G401.6 (cell line): ENCODE results near the gene SCTR.
A peak's percentile ranks its signal among the peaks of the same experiment; 100 is the strongest.
"Not testable (repeated sequence)": the region's sequence is repeated elsewhere in the genome, so short reads cannot be mapped to it uniquely, and the experiment has no call there.

Source experiments
- FAIRE-seq: peaks from 2 replicates; lab custom pipeline; 2012; peaks lifted over from hg19 to GRCh38; lab: Jason Lieb, UNC

SCTR gene

GRCh38 chr2:119407430-119408220 lies 116.7 kb downstream of the SCTR start:
- peak; percentile 74 for FAIRE-seq

DNA sequence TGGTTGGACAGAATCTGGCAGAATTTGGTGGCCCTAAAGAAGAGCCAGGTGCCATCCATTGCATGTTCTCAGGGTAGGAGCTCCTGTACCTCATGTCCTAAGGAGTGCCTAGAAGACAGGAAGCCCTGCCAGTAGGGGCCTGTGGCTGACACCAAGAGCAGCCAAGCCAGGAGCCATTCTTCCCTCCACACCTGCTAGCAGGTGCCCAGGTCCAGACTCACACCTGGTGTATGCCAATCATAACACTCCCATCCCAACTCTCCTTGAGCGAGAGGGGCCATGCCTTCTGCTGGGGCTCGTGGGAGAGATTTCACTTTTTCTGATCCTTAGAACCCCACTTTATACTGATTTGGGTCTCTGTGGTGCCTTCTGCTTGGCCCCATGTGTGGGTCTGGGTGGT lies 119.1 kb downstream of the SCTR start:
- no peak for FAIRE-seq

DNA sequence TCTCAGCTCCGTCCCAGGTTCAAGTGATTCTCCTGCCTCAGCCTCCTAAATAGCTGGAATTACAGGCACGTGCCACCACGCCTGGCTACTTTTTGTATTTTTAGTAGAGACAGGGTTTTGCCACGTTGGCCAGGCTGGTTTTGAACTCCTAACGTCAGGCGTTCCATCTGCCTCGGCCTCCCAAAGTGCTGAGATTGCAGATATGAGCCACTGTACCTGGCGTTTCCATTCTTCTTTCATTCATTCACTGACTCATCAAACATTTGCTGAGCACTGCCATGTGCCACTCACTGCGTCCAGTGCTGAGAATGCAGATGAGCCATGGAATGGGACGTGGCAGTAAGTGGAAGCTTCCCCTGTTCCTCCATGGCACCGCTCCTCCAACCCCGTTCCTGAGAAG lies 120.7 kb downstream of the SCTR start:
- FAIRE-seq = not testable (repeated sequence)

- FAIRE-seq = no peak
Measured at GRCh38 chr2:119402645-119403560, 121.4 kb downstream of the SCTR start.

DNA sequence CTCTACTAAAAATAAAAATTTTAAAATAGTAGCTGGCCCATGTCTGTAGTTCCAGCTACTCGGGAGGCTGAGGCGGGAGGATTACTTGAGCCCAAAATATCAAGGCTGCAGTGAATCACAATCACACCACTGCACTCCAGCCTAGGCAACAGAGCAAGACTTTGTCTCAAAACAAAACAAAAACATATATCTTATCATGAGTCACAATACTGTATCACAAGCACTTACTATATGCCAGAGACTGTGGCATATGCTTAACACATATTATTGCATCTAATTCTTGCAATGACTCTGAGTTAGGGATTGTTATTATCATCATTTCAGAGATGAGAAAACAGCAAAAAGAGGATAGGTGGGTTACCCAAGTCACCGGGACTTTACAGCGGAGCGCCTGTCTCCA lies 122.2 kb downstream of the SCTR start:
- FAIRE-seq = no peak

- FAIRE-seq = no peak
Measured at GRCh38 chr2:119397196-119397595, 127.1 kb downstream of the SCTR start.

DNA sequence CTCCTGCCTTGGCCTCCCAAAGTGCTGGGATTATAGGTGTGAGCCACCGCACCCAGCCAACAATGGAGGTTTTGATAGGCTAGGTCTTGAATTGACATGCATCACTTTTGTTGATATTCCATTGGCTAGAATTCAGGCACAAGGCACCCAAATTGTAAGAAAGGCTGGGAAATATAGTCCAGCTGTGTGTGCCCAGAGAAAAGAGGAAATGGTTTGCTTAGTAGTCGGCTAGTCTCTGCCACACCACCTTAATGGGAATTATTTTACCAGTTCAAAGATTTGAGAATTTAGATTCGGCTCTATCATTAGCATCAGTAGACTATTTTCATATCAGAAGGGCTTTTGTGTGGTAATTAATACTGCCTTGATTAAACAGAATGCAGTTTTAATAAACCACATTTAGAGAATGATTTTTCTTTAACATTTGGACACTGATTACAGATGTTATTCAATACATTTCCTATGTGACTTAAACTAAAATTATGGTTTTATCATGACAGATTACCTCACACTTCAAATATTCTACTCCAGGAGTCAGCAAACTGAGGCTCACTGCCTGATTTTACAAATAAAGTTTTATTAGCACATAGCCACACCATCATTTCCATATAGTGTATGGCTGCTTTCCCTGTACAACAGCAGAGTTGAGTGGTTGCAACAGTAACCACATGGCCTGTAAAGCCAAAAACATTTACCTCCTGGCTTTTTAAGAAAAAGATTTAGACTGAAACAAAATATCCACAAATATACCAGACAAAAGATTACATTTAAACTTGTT lies 130.1 kb downstream of the SCTR start:
- no peak for FAIRE-seq
